22Rv1 (cell line): ENCODE measurements around the gene PHYH.

Experiments
- ZFX ChIP-seq: fragments of 450-650 bp; IDR thresholded peaks from 2 replicates; pipeline ENCODE4 v1.6.1; 2017; ENCODE audit warnings: antibody characterized with exemption, borderline replicate concordance
- TF ChIP-seq, protein P1 (sequence below): fragments of 450-650 bp; IDR thresholded peaks from 2 replicates; pipeline ENCODE4 v1.5.1; 2017; ENCODE audit warnings: mild to moderate bottlenecking

DNA sequence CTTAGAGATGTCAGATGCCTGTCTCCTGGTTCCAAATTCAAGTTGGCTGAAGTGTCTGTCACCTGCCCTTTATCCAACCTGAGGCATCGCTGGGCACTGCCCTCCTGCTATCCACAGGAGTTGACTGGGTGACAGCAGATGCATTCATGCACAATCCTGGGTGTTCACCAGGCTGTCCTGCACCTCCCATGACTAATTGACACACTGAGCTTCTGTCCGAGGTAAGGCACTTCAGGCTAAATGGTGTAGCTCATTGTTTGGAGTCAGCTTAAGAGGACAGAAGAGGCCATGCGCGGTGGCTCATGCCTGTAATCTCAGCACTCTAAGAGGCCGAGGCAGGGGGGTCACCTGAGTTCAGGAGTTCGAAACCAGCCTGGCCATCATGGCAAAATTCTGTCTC, 68.1 kb downstream of the PHYH start:
- TF ChIP-seq, protein P1, sequence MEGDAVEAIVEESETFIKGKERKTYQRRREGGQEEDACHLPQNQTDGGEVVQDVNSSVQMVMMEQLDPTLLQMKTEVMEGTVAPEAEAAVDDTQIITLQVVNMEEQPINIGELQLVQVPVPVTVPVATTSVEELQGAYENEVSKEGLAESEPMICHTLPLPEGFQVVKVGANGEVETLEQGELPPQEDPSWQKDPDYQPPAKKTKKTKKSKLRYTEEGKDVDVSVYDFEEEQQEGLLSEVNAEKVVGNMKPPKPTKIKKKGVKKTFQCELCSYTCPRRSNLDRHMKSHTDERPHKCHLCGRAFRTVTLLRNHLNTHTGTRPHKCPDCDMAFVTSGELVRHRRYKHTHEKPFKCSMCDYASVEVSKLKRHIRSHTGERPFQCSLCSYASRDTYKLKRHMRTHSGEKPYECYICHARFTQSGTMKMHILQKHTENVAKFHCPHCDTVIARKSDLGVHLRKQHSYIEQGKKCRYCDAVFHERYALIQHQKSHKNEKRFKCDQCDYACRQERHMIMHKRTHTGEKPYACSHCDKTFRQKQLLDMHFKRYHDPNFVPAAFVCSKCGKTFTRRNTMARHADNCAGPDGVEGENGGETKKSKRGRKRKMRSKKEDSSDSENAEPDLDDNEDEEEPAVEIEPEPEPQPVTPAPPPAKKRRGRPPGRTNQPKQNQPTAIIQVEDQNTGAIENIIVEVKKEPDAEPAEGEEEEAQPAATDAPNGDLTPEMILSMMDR, result no peak
- no peak for TF ChIP-seq ZFX
